ENCODE data around the gene GCC2.

DNA sequence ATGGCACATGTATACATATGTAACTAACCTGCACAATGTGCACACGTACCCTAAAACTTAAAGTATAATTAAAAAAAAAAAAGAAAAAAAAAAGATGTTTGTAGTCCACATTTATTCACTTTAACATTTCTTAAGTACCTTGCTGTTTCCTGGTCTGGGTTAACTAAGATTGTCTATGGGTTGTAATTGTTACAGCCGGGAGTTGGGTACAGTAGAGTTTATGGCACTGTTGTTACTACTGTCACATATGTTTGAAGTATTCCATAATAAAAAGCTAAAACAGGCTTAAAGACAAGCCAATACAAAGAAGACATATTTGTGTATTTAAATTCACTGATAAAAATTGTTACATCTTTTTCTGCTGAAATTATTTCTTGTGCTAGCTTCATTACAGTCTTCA, 36.2 kb downstream of the GCC2 start:
- TF ChIP-seq, protein P1, sequence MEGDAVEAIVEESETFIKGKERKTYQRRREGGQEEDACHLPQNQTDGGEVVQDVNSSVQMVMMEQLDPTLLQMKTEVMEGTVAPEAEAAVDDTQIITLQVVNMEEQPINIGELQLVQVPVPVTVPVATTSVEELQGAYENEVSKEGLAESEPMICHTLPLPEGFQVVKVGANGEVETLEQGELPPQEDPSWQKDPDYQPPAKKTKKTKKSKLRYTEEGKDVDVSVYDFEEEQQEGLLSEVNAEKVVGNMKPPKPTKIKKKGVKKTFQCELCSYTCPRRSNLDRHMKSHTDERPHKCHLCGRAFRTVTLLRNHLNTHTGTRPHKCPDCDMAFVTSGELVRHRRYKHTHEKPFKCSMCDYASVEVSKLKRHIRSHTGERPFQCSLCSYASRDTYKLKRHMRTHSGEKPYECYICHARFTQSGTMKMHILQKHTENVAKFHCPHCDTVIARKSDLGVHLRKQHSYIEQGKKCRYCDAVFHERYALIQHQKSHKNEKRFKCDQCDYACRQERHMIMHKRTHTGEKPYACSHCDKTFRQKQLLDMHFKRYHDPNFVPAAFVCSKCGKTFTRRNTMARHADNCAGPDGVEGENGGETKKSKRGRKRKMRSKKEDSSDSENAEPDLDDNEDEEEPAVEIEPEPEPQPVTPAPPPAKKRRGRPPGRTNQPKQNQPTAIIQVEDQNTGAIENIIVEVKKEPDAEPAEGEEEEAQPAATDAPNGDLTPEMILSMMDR (IDR thresholded peaks at IDR 0.05): no peak
- TF ChIP-seq EP300 (IDR thresholded peaks at IDR 0.05): no peak
- TF ChIP-seq POLR2A (IDR thresholded peaks at IDR 0.05): no peak
- no peak for TF ChIP-seq POLR2AphosphoS5 (IDR thresholded peaks at IDR 0.05)

Measured in stomach (tissue), 4 donors.